GM23338 (cell line): ENCODE data around the gene FAM9C. TPM values are rescaled to one million over a fixed set of nuclear protein-coding genes. Genes with fewer than 3 reads are reported as not detected.

Experiments
- ATAC-seq: fragments of 200-7000 bp; cut with Tn5 transposase; 3 replicates; pipeline ENCODE4 v1.9.1; 2020
- DNase-seq: peaks from one replicate; pipeline ENCODE4 v3.0.0-alpha.2; 2015; ENCODE audit warnings: low spot score
- H2AFZ ChIP-seq: fragments of 200-600 bp; sonication (generic); 2 replicates; pipeline ENCODE4 v1.8.0; 2016; ENCODE audit warnings: antibody characterized with exemption, mild to moderate bottlenecking, moderate library complexity
- H3F3A ChIP-seq: fragments of 200-600 bp; sonication (generic); replicated peaks from 2 replicates; pipeline ENCODE4 v1.8.0; 2017; ENCODE audit warnings: antibody characterized with exemption, mixed run types, low read depth
- H3K27ac ChIP-seq: fragments of 200-600 bp; sonication (generic); 2 replicates; pipeline ENCODE4 v1.6.1; 2016; ENCODE audit warnings: low read depth
- H3K27me3 ChIP-seq: fragments of 200-600 bp; sonication (generic); 2 replicates; pipeline ENCODE4 v1.8.0; 2016; ENCODE audit warnings: mild to moderate bottlenecking, mixed run types, moderate library complexity; ENCODE audit not compliant: insufficient read depth
- H3K36me3 ChIP-seq: fragments of 200-600 bp; sonication (generic); 2 replicates; pipeline ENCODE4 v1.8.0; 2016; ENCODE audit warnings: mild to moderate bottlenecking; ENCODE audit not compliant: insufficient read depth
- H3K4me1 ChIP-seq: fragments of 200-600 bp; sonication (generic); 2 replicates; pipeline ENCODE4 v1.8.0; 2016; ENCODE audit warnings: mild to moderate bottlenecking, moderate library complexity; ENCODE audit not compliant: insufficient read depth
- H3K4me2 ChIP-seq: fragments of 200-600 bp; sonication (generic); 2 replicates; pipeline ENCODE4 v1.7.1; 2017; ENCODE audit warnings: mixed run types
- H3K4me3 ChIP-seq: fragments of 200-600 bp; sonication (generic); 2 replicates; pipeline ENCODE4 v1.6.1; 2016; ENCODE audit warnings: mixed run types
- H3K79me2 ChIP-seq: fragments of 200-600 bp; sonication (generic); replicated peaks from 2 replicates; pipeline ENCODE4 v1.8.0; 2017; ENCODE audit warnings: mild to moderate bottlenecking; ENCODE audit not compliant: insufficient read depth
- H3K9me2 ChIP-seq: fragments of 200-600 bp; sonication (generic); 2 replicates; pipeline ENCODE4 v1.8.0; 2017; ENCODE audit not compliant: insufficient read depth
- H4K20me1 ChIP-seq: fragments of 200-600 bp; sonication (generic); replicated peaks from 2 replicates; pipeline ENCODE4 v1.8.0; 2017; ENCODE audit warnings: mild to moderate bottlenecking; ENCODE audit not compliant: insufficient read depth
- H3K27ac Mint-ChIP-seq: 2 replicates; pipeline ENCODE4 v1.8.0; 2020; ENCODE audit warnings: inconsistent platforms, mild to moderate bottlenecking, moderate library complexity, mixed read lengths
- H3K27me3 Mint-ChIP-seq: 3 replicates; pipeline ENCODE4 v1.8.0; 2022; ENCODE audit warnings: low read depth, mild to moderate bottlenecking, moderate library complexity, mixed read lengths, inconsistent platforms; ENCODE audit not compliant: insufficient read depth, poor library complexity
- H3K36me3 Mint-ChIP-seq: 3 replicates; pipeline ENCODE4 v1.8.0; 2021; ENCODE audit warnings: low read depth, mild to moderate bottlenecking, inconsistent platforms, moderate library complexity, mixed read lengths
- H3K4me1 Mint-ChIP-seq: 3 replicates; pipeline ENCODE4 v1.8.0; 2020; ENCODE audit warnings: mild to moderate bottlenecking, inconsistent platforms, mixed read lengths
- H3K4me3 Mint-ChIP-seq: 3 replicates; pipeline ENCODE4 v1.8.0; 2021; ENCODE audit warnings: moderate library complexity, mild to moderate bottlenecking, inconsistent platforms, mixed read lengths
- H3K9me3 Mint-ChIP-seq: 3 replicates; pipeline ENCODE4 v1.8.0; 2020; ENCODE audit warnings: moderate library complexity, mild to moderate bottlenecking, inconsistent platforms, mixed read lengths
- CREB1 ChIP-seq: fragments of 250-450 bp; sonication (Bioruptor Pico); IDR thresholded peaks from 2 replicates; pipeline ENCODE4 v1.5.0; 2020; ENCODE audit warnings: low read depth, mild to moderate bottlenecking, moderate library complexity
- CTCF ChIP-seq, 2 experiments: fragments of 200-600 bp in 1 of 2; sonication (generic) in 1 of 2; conservative IDR thresholded peaks; 2 replicates each; pipeline versions ENCODE4 v1.5.1 to v1.6.1; 2016 to 2017; ENCODE audit warnings: antibody characterized with exemption in 2 of 2, low read depth in 2 of 2, mild to moderate bottlenecking in 2 of 2, moderate library complexity in 1 of 2
- ETS1 ChIP-seq: IDR thresholded peaks from 2 replicates; pipeline ENCODE4 v1.6.1; 2016; ENCODE audit warnings: antibody characterized with exemption
- EZH2 ChIP-seq: fragments of 200-600 bp; sonication (generic); IDR thresholded peaks from one replicate; pipeline ENCODE4 v1.8.0; 2017; ENCODE audit warnings: antibody characterized with exemption, mild to moderate bottlenecking, low read depth; ENCODE audit not compliant: unreplicated experiment
- EZH2phosphoT487 ChIP-seq: fragments of 200-600 bp; sonication (generic); IDR thresholded peaks from one replicate; pipeline ENCODE4 v1.8.1; 2018; ENCODE audit warnings: antibody characterized with exemption; ENCODE audit not compliant: unreplicated experiment
- JUNB ChIP-seq: IDR thresholded peaks from one replicate; pipeline ENCODE4 v1.6.1; 2016; ENCODE audit warnings: antibody characterized with exemption; ENCODE audit not compliant: unreplicated experiment
- NANOG ChIP-seq: IDR thresholded peaks from 2 replicates; pipeline ENCODE4 v1.6.1; 2016; ENCODE audit warnings: antibody characterized with exemption, borderline replicate concordance
- POLR2AphosphoS5 ChIP-seq: IDR thresholded peaks from 2 replicates; pipeline ENCODE4 v1.6.1; 2016; ENCODE audit warnings: antibody characterized with exemption, low read depth
- REST ChIP-seq: IDR thresholded peaks from one replicate; pipeline ENCODE4 v1.6.1; 2018; ENCODE audit warnings: antibody characterized with exemption; ENCODE audit not compliant: unreplicated experiment
- STAT1 ChIP-seq: IDR thresholded peaks from one replicate; pipeline ENCODE4 v1.6.1; 2016; ENCODE audit warnings: antibody characterized with exemption; ENCODE audit not compliant: unreplicated experiment
- ZNF114 ChIP-seq: fragments of 250-450 bp; sonication (Bioruptor Pico); IDR thresholded peaks from 2 replicates; pipeline ENCODE4 v1.5.0; 2020; ENCODE audit warnings: mild to moderate bottlenecking, moderate library complexity
- ZNF331 ChIP-seq: fragments of 250-450 bp; sonication (Bioruptor Pico); IDR thresholded peaks from 2 replicates; pipeline ENCODE4 v1.5.0; 2020; ENCODE audit warnings: low read depth, mild to moderate bottlenecking, moderate library complexity
- ZNF462 ChIP-seq: fragments of 250-450 bp; sonication (Bioruptor Pico); IDR thresholded peaks from 2 replicates; pipeline ENCODE4 v1.5.0; 2020; ENCODE audit warnings: mild to moderate bottlenecking, moderate library complexity
- polyA plus RNA-seq: library from polyadenylated mRNA; unstranded; fragments of >200 nt; fragmentation: Nextera tagmentation; extraction: Ambion mirVana; gene quantifications from 2 replicates; pipeline ENCODE4 v1.2.1, GENCODE V29; 2016
- total RNA-seq: library from RNA; depleted of rRNA; stranded (reverse); fragments of >200 nt; shearing (Covaris generic); gene quantifications from 2 replicates; pipeline ENCODE4 v1.2.3, GENCODE V29; 2014

Gene FAM9C
- total and polyA plus RNA-seq, 2 experiments from 2014 or later = 0.08 TPM; not detected in 1

- H3F3A ChIP-seq = no peaks in the 10 kb centered on the region
- no peaks in the 10 kb centered on the region for H3K9me2 ChIP-seq
- peaks cover 4% of the 10 kb centered on the region; the same call in 1 of the 2 replicates for H3K4me1 ChIP-seq
- no peak overlapping the region for H3K4me3 ChIP-seq
- ATAC-seq (no peak), DNase-seq (no peak)
- Mint-ChIP-seq H3K36me3 (no peaks in the 10 kb centered on the region), H3K27me3 (no peaks in the 10 kb centered on the region), H3K27ac (no peak overlapping the region), H3K9me3 (no peaks in the 10 kb centered on the region), H3K4me3 (no peak overlapping the region), H3K4me1 (peaks cover 8% of the 10 kb centered on the region)
- no peak overlapping the region for H2AFZ ChIP-seq
- TF ChIP-seq CTCF (conservative IDR thresholded peaks at IDR 0.05; ENCODE audit: low read depth in 2 of 2) (no peak), POLR2AphosphoS5 (no peak), ZNF462 (no peak), EZH2 (no peak), ETS1 (no peak), STAT1 (no peak), NANOG (no peak), JUNB (no peak), EZH2phosphoT487 (no peak), ZNF331 (CRISPR knock-in tag) (no peak), ZNF114 (CRISPR knock-in tag) (no peak), REST (no peak), CREB1 (CRISPR knock-in tag) (no peak)
- no peaks in the 10 kb centered on the region for H4K20me1 ChIP-seq
- no peaks in the 10 kb centered on the region for H3K79me2 ChIP-seq
- no peak overlapping the region for H3K27ac ChIP-seq
- H3K4me2 ChIP-seq = no peak overlapping the region
- H3K27me3 ChIP-seq = no peaks in the 10 kb centered on the region
- no peaks in the 10 kb centered on the region; the same call in 1 of the 2 replicates for H3K36me3 ChIP-seq
Observed at GRCh38 chrX:13007519-13008188, 36.8 kb downstream of the FAM9C start.
